ENCODE data around the gene TMEM242.

The TMEM242 gene

GRCh38 chr6:157253017-157253416 is 70.3 kb downstream of the TMEM242 start:
- no peak for DNase-seq (ENCODE audit: low read depth in 2 of 2, low spot score in 1 of 2)

GRCh38 chr6:157251586-157252247 is 71.6 kb downstream of the TMEM242 start:
- no peak for DNase-seq (ENCODE audit: low read depth in 2 of 2, low spot score in 1 of 2)

GRCh38 chr6:157249826-157250225 is 73.5 kb downstream of the TMEM242 start:
- DNase-seq (ENCODE audit: low read depth in 2 of 2, low spot score in 1 of 2), result no peak

GRCh38 chr6:157248264-157248663 is 75.1 kb downstream of the TMEM242 start:
- DNase-seq (ENCODE audit: low read depth in 2 of 2, low spot score in 1 of 2), result no peak

GRCh38 chr6:157246771-157247484 is 76.4 kb downstream of the TMEM242 start:
- no peak for DNase-seq (ENCODE audit: low read depth in 2 of 2, low spot score in 1 of 2)

- DNase-seq (ENCODE audit: low read depth in 2 of 2, low spot score in 1 of 2), result no peak
Measured at GRCh38 chr6:157246048-157246630, 77.2 kb downstream of the TMEM242 start.

- DNase-seq (ENCODE audit: low read depth in 2 of 2, low spot score in 1 of 2), result no peak
Measured at GRCh38 chr6:157245436-157245835, 77.9 kb downstream of the TMEM242 start.

- DNase-seq (ENCODE audit: low read depth in 2 of 2, low spot score in 1 of 2), result no peak
Measured at GRCh38 chr6:157244780-157245179, 78.5 kb downstream of the TMEM242 start.

- no peak for DNase-seq (ENCODE audit: low read depth in 2 of 2, low spot score in 1 of 2)
Measured at GRCh38 chr6:157244175-157244574, 79.1 kb downstream of the TMEM242 start.

GRCh38 chr6:157242791-157243190 is 80.5 kb downstream of the TMEM242 start:
- no peak for DNase-seq (ENCODE audit: low read depth in 2 of 2, low spot score in 1 of 2)

- DNase-seq (ENCODE audit: low read depth in 2 of 2, low spot score in 1 of 2), result no peak
Measured at GRCh38 chr6:157240960-157241311, 82.4 kb downstream of the TMEM242 start.

GRCh38 chr6:157240059-157240959 is 83.0 kb downstream of the TMEM242 start:
- no peak for DNase-seq (ENCODE audit: low read depth in 2 of 2, low spot score in 1 of 2)

- DNase-seq (ENCODE audit: low read depth in 2 of 2, low spot score in 1 of 2), result no peak
Measured at GRCh38 chr6:157239671-157240058, 83.7 kb downstream of the TMEM242 start.

Data from stimulated activated CD8-positive, alpha-beta memory T cell treated with anti-CD3 and anti-CD28 coated beads, Interleukin-4, amount 100 ng/mL, for 4 hours (primary cell).